ENCODE results near the gene HSF2.
A peak's percentile ranks its signal among the peaks of the same experiment; 100 is the strongest.
"Not testable (repeated sequence)": the region's sequence is repeated elsewhere in the genome, so short reads cannot be mapped to it uniquely, and the experiment has no call there.

The HSF2 gene

DNA sequence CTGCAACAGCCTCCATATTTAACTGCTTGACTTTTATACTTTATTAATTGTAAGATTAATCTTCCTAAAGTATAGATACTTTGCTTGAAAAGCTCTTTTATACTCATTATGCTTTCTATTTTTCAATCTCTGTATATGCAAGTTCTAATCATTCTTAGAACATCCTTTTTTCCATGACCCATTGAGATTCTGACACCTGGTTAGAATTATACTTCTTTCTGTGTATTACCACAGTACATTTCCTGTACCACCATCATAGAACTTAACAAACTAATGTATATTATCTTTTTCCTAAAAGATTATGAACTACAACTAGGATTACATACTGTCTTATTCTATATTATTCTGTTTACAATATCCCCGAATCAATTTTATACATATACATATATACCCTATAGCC lies 58.6 kb downstream of the HSF2 start:
- DNase-seq: no peak

GRCh38 chr6:122459240-122459639 lies 59.8 kb downstream of the HSF2 start:
- no peak for DNase-seq

- not testable (repeated sequence) for DNase-seq
These were observed 60.5 kb downstream of the HSF2 start for GRCh38 chr6:122459865-122460416.

- no peak for DNase-seq
These were observed 62.4 kb downstream of the HSF2 start for GRCh38 chr6:122461885-122462284.

- DNase-seq: peak; percentile 95
These were observed 71.9 kb downstream of the HSF2 start, which contains the start of gene SERINC1 for GRCh38 chr6:122471107-122472021. TSS of gene SERINC1 (minus strand) at chr6:122471807. CDS start at chr6:122471737, 70 bp downstream.

DNA sequence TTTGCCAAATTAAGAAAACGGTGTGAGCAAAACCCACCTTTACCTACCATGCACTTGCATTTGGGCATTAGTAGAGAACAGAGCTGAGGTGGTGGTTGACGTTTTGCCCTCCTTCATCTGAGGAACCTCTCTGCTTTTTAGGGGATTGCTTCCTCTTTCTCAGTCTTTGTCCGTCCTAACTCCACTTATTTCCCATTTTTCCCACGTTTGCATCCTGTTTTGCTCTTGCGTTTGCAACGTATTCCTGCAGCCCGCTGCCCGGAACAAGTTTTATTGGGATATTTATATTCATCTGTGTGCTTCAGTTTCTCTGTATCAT lies 72.5 kb downstream of the HSF2 start:
- no peak for DNase-seq

DNA sequence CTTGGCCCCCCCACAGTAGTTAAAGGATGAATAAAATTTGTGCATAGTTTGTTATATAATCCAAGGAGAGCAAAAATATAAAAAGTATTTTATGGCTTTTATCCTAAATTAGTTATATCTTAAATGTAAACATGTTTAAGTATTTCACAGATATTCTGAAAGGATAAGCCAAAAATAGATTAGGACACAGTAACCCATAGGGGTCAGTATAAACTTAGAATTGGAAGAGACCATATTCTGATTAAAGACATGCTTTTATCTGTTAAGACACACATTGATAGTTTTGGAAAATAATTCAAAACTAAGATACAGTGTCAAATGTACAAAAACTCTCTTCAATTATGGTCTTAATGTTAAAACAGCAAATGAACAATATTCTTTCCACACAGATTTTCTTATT lies 76.7 kb downstream of the HSF2 start:
- DNase-seq: no peak

DNA sequence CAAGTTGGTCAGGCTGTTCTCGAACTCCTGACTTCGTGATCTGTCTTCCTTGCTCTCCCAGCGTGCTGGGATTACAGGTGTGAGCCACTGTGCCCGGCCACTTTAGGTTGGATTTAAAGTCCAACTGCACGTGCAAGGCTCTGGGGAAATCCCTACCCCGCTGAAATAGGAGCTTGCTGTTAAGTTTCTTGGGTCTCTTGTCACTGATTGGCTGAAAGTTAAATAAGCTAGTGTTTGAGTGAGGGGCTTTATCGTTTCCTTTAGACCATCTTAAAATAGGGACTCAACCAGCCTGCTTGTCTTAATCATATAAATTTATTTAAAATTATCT lies 83.3 kb downstream of the HSF2 start:
- DNase-seq: no peak

Data from CD4-positive, alpha-beta T cell treated with Interleukin-6 for 4 hours (primary cell).